ENCODE data around the gene USP20. TPM values are rescaled to one million over a fixed set of nuclear protein-coding genes. Genes with fewer than 3 reads are reported as not detected.
"Not testable (repeated sequence)": the region's sequence is repeated elsewhere in the genome, so short reads cannot be mapped to it uniquely, and the experiment has no call there.

Gene USP20
- total RNA-seq, 1 experiment from 2014 or later, result 27.7 TPM

- in situ Hi-C loops (cut with HindIII; ENCODE audit: low sequenced_read_pairs), result no loop called here
Observed at GRCh38 chr9:129884220-129885017, 49.2 kb downstream of the USP20 start.

DNA sequence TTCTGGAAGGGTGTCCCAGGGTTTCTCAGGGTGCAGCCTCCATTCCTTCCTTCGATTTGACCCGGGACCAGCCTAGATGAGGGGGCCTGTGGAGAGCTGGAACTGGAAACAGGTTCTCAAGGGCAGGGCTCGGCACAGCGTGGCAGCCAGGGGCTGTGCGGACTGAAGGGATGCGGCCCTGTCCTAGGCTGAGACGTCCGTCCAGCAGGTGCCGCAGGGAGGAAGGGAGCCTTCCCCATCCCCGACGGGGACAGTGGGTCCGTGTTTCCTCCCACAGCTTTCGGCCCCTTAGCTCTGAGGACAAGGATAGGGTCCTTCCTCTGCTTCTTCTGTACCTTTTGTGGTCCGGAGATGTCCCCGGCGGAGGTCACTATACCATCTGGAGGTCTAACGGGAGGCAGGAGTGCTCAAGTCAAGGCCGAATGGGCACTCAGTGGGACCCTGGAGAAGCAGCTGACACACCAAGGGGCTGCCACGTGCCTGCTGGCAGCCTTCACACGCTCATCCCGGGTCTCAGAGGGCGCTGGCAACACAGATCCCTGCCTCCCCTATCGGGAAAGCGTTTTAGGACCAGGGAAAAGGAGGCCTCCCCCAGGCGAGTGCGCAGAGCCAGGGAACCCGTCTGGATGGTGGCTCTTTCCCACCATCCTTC lies 49.9 kb downstream of the USP20 start:
- DNase-seq (ENCODE audit: low spot score), result peak; percentile 62
- in situ Hi-C loops (cut with HindIII; ENCODE audit: low sequenced_read_pairs), result no loop called here

More at GRCh38 chr9:129884220-129885017, 49.2 kb downstream of the USP20 start:
- peak; percentile 91 for DNase-seq (ENCODE audit: low spot score)

DNA sequence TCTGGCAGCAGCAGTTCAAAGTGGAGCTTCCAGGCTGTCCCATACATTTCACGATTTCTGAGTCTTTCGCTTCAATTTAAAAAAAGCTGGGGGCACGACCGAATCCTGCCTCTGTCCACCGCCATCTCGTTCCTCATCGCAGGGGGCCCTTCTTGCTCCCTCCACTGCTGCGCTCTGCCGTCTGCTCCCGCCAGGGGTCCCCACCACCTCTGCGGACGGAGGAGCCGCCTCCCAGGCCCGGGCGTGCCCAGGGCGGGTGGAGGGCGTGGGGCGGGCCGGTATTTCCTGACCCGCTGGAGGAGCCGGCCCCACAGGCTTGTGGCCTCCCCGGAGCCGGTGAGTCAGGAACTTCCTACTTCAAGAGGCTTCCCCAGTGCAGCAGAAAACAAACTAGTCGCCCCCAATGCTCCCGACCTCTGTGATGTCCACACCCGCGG lies 50.4 kb downstream of the USP20 start:
- in situ Hi-C loops (cut with HindIII; ENCODE audit: low sequenced_read_pairs), result no loop called here
- DNase-seq (ENCODE audit: low spot score), result peak; percentile 70

DNA sequence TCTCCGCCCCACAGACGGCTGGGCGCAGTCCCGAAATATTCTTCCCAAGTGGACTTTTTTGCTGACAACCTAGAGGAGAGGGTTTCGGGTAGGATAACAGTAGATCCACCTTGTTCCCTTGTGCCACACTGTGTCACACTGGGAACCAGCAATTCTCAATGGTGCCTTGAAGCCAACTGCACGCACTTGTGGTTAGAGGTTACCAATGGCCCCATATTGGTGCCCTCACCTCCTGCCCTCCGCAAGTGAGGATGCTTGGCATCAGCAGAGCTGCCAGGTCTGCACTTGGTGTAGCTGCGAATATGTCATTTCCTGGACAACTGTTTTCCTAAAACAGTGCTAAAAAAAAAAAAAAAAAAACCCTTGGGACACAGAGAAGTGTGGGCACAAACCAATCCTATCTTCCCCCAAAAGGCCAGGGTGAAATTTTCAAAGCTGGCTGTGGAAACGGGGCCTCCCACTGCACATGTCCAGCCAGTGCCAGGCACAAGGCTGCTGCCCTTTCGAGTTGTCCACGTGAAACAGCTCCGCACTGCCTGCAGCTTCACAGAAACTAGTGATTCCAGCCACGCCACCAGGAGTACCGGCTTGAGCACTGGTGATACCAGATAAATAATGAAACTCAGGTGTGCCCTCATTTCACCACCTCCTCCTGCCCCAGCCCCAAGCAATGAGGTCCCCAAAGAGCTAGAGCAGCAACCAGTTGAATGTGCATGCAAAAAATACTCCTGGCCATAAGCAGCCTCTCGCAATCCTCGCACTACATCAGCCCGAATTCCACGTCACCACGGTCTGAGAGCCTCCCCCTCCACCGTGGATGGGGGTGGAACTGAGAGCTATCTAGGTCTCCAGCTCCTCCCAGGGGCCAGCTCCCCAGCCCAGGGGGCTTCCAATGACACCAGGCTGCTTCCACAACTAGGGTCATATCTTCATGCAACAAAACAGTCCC lies 51.2 kb downstream of the USP20 start:
- in situ Hi-C loops (cut with HindIII; ENCODE audit: low sequenced_read_pairs), result no loop called here
- peak; percentile 64 for DNase-seq (ENCODE audit: low spot score)

- in situ Hi-C loops (cut with HindIII; ENCODE audit: low sequenced_read_pairs), result no loop called here
- no peak for DNase-seq (ENCODE audit: low spot score)
Observed at GRCh38 chr9:129887334-129888292, 52.4 kb downstream of the USP20 start.

DNA sequence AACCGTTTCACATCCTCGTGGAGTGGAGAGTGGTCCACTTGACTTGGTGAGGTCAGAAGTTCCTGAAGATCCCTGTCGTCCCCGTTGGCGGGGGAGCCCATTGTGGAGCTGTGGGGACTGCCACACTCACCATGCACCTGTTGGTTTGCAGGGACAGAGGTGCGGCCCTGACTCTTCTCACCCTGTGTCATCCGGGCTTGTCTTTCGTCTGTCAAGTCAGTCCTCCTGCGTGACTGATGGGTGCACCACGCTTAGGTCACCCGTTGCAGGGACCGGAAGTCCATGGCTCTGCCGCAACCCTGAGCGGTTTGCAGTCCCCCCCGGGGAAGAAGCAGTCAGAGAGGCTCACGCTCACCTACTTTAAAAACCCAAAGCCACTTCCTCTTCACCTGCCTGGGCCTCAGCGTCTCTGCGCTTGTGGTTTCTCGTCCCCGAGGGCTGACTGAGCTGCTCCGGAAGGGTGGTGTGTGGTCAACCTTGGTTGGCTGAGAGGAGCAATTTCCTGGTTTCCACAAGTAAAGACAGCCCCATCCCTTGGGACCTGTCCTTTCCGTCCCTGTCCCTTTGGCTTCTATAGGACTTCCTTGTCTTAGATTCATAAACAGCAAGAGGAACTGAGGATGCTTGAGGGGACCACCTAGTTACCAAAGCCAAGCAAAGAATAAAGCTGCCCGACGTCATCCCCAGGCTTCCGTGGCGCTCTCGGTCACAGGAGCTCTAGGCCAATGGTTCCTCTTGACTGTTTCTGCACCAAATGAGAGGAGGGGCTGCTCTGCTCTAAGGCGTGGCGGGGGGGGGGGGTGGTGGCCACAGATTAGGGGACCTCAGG lies 53.2 kb downstream of the USP20 start:
- in situ Hi-C loops (cut with HindIII; ENCODE audit: low sequenced_read_pairs), result no loop called here
- DNase-seq (ENCODE audit: low spot score), result no peak

DNA sequence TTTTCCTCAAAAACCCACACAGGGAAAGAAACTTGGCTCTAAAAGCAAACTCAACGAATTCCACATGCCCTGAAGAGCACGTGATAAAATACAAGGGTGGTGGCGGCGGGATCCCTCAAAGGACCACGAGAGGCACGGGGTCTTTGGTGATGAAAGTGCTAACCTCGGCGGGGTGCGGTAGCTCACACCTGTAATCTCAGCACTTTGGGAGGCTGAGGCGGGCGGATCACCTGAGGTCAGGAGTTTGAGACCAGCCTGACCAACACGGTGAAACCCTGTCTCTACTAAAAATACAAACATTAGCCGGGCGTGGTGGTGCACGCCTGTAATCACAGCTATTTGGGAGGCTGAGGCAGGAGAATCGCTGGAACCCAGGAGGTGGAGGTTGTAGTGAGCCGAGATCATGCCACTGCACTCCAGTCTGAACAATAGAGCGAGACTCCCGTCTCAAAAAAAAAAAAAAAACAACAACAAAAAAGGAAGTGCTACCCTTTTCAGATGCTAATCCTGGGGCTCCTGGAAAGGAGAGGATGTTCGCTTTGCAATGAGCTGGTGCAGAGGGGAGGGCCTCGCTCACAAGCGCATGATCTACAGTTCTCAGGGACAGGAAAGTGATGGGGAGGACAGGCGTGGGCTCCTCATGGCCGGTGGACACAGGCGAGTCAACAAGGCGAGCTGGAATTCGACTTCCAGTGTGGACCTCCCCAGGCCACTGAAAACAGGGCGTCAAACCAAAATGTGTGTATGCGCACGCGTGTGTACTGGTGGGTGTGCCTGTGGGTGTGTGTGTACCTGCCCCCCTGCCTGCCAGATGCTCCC lies 54.1 kb downstream of the USP20 start:
- in situ Hi-C loops (cut with HindIII; ENCODE audit: low sequenced_read_pairs), result no loop called here
- no peak for DNase-seq (ENCODE audit: low spot score)

DNA sequence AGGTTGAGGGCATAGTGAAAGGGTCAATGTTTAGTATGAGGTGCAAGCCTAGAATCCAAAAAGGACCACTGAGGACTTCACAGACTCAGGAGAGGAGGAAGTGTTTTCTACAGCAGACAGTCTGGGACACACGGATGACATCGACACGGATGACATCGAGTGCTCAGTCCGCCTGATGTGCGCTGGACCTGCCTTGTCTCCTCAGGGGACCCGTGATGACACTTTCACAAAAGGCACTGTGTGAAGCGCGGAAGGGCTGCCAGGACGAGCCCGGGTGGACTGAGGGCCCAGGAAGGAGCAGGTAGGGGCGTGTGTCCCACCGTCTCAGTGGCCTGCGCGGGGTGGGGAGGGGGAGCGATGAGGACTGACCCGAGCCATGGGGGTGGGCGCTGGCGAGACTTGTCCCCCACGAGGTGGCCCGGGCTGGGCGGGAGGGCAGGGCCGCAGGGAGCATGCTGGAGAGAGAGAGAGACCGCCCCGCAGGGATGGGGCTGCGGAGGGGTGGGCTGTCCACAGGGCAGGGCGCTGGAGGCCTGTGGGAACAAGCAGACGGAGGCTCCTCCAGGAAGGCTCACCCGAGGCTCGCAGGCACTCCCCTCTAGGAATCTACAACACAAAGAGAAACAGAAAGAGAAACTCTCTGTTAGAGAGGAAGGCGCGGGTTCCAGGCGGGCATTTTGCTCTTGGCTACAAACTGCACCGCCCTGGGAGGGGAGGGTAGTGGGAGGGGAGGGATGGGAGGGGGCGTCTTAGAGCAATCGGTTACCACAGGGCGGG lies 54.9 kb downstream of the USP20 start:
- no peak for DNase-seq (ENCODE audit: low spot score)
- in situ Hi-C loops (cut with HindIII; ENCODE audit: low sequenced_read_pairs), result no loop called here

DNA sequence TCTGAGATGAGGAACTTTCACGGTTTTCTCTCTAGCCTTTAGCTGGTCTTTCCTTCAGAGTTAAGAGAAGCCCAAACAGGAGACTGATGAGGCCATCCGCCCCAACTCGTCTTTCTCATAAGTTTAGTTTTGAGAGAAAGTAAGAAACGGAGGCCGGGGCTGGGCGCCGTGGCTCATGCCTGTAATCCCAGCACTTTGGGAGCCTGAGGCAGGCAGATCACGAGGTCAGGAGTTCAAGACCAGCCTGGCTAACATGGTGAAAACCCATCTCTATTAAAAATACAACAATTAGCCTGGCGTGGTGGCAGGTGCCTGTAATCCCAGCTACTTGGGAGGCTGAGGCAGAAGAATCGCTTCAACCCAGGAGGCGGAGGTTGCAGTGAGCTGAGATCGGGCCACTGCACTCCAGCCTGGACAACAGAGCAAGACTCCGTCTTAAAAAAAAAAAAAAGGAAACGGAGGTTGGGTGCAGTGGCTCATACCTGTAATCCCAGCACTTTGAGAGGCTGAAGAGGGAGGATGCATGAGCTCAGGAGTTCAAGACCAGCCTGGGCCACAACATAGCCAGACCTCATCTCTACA lies 55.6 kb downstream of the USP20 start:
- DNase-seq (ENCODE audit: low spot score); in situ Hi-C loops (cut with HindIII; ENCODE audit: low sequenced_read_pairs): not testable (repeated sequence)

DNA sequence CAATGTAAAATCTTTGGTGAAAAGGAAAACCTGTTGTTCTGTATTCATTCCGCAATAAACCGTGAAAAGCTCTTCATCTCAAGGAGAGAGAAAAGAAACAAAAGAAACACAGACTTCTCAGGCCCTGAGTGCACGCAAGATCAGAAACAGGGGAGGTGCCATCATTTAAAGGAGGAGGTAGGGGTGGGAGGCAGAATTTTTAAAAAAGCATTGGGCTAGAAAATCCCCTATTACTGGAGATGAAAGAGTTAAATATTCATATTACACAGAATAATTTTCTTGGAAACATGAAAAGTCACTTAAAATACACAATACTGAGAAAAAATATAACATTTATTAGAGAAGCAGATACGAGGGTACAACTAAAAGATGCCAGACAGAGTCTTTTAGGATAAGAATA lies 56.3 kb downstream of the USP20 start:
- in situ Hi-C loops (cut with HindIII; ENCODE audit: low sequenced_read_pairs), result no loop called here
- DNase-seq (ENCODE audit: low spot score), result no peak

- in situ Hi-C loops (cut with HindIII; ENCODE audit: low sequenced_read_pairs), result no loop called here
- peak; percentile 69 for DNase-seq (ENCODE audit: low spot score)
Observed at GRCh38 chr9:129894120-129894823, 59.0 kb downstream of the USP20 start.

- DNase-seq (ENCODE audit: low spot score), result no peak
- in situ Hi-C loops (cut with HindIII; ENCODE audit: low sequenced_read_pairs), result no loop called here
Observed at GRCh38 chr9:129895376-129896268, 60.4 kb downstream of the USP20 start.

GRCh38 chr9:129897263-129897662 lies 62.0 kb downstream of the USP20 start:
- in situ Hi-C loops (cut with HindIII; ENCODE audit: low sequenced_read_pairs), result no loop called here
- no peak for DNase-seq (ENCODE audit: low spot score)

DNA sequence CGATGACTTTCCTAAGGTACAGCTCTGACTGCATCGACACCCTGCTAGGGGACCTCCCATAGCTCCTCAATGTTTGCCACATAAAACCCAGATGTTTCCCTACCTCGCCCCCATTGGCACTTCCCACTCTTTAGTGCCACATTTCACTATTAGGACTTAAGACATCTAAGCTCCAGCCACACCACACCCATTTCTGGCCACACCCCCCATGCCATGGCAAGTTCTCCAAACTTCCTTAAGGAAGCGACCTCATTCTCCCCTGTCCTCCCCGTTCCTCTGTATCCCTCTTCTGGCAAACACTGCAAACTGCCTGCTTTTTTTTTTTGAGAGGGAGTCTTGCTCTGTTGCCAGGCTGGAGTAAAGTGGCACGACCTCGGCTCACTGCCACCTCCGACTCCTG lies 62.9 kb downstream of the USP20 start:
- DNase-seq (ENCODE audit: low spot score), result no peak
- in situ Hi-C loops (cut with HindIII; ENCODE audit: low sequenced_read_pairs), result no loop called here
